HUDEP-2 (cell line): Measurements from ENCODE around the gene RBBP8NL.

Experiments
- DNase-seq, 76 experiments: peaks; one replicate each; lab custom pipeline; 2025; ENCODE audit not compliant: unreplicated experiment in 76 of 76; lab: John Stamatoyannopoulos, UW

The RBBP8NL gene

GRCh38 chr20:62394248-62395245, 32.8 kb downstream of the RBBP8NL start:
- no peak for DNase-seq

- no peak for DNase-seq
Observed at GRCh38 chr20:62393830-62394229, 33.5 kb downstream of the RBBP8NL start.

- no peak for DNase-seq
Observed at GRCh38 chr20:62393335-62393665, 34.0 kb downstream of the RBBP8NL start.

- DNase-seq = no peak
Observed at GRCh38 chr20:62392621-62393334, 34.6 kb downstream of the RBBP8NL start.

- DNase-seq = no peak
Observed at GRCh38 chr20:62392077-62392418, 35.3 kb downstream of the RBBP8NL start.

GRCh38 chr20:62391165-62392076, 35.9 kb downstream of the RBBP8NL start:
- DNase-seq = no peak

GRCh38 chr20:62390317-62391164, 36.8 kb downstream of the RBBP8NL start:
- no peak for DNase-seq

- DNase-seq = no peak
Observed at GRCh38 chr20:62389601-62390087, 37.7 kb downstream of the RBBP8NL start.

- DNase-seq = peak in 4 of 76 experiments; percentile 11 to 31 (median 21)
Observed at GRCh38 chr20:62388839-62389600, 38.3 kb downstream of the RBBP8NL start.

GRCh38 chr20:62387933-62388635, 39.3 kb downstream of the RBBP8NL start:
- DNase-seq = peak in 1 of 76 experiments; percentile 10

GRCh38 chr20:62387219-62387913, 40.0 kb downstream of the RBBP8NL start:
- no peak for DNase-seq

- DNase-seq = peak in 74 of 76 experiments; percentile 29 to 96 (median 85)
Observed at GRCh38 chr20:62386383-62387218, 40.7 kb downstream of the RBBP8NL start, which contains the start of gene RPS21. TSS of gene RPS21 (plus strand) at chr20:62387103. CDS start at chr20:62387339, 236 bp downstream.

- DNase-seq = peak in 67 of 76 experiments; percentile 19 to 81 (median 61)
Observed at GRCh38 chr20:62382306-62383198, 44.8 kb downstream of the RBBP8NL start.

GRCh38 chr20:62381842-62382241, 45.5 kb downstream of the RBBP8NL start:
- no peak for DNase-seq

- peak in 10 of 76 experiments; percentile 9 to 50 (median 34) for DNase-seq
Observed at GRCh38 chr20:62381202-62381797, 46.0 kb downstream of the RBBP8NL start.
